ENCODE measurements around the gene PEX11B.

PEX11B gene

DNA sequence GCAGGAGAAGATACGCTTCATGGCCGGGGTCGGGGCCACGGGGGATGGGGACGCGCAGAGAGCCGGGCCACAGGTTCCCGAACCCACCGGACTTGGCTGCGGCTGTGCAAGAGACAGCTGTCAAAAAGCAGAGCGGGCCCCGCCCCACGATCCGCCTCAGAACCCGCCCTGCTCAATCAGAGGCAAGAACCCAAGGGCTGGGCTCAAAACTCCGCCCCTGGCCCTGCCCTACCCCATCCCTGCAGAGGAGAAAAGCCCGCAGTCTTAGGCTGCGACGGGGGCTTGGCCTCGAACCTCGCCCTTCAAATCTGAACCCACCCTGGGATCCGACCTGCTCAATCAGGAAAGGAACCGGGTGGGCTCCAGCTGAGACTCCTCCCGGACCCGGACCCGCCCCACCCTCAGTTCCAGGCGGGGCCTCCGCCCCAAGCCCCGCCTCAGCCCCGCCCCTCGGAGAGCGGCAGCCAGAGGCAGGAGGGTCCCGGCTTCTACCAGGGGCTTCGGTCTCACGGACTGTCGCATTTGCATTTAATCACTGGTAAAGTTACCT is 32.7 kb downstream of the PEX11B start, which contains the start of gene ANKRD35:
Gene ANKRD35, minus strand, starts transcription at position 129 of the 550 bp plus-strand sequence. Its CDS starts 108 bp downstream, at position 21.
- TF ChIP-seq, protein P1, sequence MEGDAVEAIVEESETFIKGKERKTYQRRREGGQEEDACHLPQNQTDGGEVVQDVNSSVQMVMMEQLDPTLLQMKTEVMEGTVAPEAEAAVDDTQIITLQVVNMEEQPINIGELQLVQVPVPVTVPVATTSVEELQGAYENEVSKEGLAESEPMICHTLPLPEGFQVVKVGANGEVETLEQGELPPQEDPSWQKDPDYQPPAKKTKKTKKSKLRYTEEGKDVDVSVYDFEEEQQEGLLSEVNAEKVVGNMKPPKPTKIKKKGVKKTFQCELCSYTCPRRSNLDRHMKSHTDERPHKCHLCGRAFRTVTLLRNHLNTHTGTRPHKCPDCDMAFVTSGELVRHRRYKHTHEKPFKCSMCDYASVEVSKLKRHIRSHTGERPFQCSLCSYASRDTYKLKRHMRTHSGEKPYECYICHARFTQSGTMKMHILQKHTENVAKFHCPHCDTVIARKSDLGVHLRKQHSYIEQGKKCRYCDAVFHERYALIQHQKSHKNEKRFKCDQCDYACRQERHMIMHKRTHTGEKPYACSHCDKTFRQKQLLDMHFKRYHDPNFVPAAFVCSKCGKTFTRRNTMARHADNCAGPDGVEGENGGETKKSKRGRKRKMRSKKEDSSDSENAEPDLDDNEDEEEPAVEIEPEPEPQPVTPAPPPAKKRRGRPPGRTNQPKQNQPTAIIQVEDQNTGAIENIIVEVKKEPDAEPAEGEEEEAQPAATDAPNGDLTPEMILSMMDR (IDR thresholded peaks at IDR 0.05; ENCODE audit: low read depth, low read length) = no peak
- peak within 1 kb of the TSS; percentile 75 for H3K4me3 ChIP-seq (ENCODE audit: low read depth, low read length)

DNA sequence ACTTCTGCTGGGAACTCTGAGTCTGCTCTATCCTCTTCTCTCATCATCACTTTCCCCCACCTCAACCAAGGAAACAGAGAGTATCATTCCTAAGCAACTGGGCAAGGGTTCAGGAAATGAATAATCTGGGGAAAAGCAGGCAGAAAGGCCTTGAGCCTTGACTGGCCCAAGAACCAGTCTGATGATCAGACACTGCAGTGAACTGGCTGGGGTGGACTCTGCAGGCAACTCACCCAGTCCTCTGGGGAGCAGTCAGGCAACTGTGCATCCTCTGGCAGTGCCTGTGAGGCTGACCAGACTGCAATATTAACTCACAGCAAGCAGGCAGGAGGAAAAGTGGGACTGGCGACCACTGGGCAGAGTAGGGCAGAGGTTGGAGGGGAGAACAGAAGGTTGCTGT is 33.8 kb downstream of the PEX11B start:
- TF ChIP-seq, protein P1 (IDR thresholded peaks at IDR 0.05; ENCODE audit: low read depth, low read length) = no peak

DNA sequence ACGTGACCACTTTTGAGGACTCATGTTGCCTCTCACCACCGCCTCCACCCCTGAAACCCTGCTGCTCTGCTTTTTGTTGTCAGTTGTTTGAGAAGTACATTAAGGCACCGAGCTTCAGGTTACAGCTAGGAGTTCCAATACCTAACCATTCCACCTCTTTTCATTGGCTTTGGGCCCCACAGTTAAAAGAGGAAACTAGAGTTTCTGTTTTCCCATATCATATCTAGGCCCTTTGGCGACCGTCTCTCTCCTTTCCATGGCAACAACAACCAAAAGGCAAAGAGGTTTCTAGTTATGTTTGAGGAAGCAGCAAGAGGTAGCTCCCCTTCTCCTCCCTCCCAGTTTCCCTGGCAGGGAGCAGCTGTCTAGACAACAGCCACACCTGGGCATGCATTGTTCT is 38.7 kb downstream of the PEX11B start:
- H3K4me3 ChIP-seq (ENCODE audit: low read depth, low read length) = no peak overlapping the region
- TF ChIP-seq, protein P1 (IDR thresholded peaks at IDR 0.05; ENCODE audit: low read depth, low read length) = no peak

More for the DNA sequence above, 33.8 kb downstream of the PEX11B start:
- H3K4me3 ChIP-seq (ENCODE audit: low read depth, low read length) = no peak overlapping the region

GRCh38 chr1:145878724-145879123 is 39.8 kb downstream of the PEX11B start:
- no peak overlapping the region for H3K4me3 ChIP-seq (ENCODE audit: low read depth, low read length)
- TF ChIP-seq, protein P1 (IDR thresholded peaks at IDR 0.05; ENCODE audit: low read depth, low read length) = no peak

DNA sequence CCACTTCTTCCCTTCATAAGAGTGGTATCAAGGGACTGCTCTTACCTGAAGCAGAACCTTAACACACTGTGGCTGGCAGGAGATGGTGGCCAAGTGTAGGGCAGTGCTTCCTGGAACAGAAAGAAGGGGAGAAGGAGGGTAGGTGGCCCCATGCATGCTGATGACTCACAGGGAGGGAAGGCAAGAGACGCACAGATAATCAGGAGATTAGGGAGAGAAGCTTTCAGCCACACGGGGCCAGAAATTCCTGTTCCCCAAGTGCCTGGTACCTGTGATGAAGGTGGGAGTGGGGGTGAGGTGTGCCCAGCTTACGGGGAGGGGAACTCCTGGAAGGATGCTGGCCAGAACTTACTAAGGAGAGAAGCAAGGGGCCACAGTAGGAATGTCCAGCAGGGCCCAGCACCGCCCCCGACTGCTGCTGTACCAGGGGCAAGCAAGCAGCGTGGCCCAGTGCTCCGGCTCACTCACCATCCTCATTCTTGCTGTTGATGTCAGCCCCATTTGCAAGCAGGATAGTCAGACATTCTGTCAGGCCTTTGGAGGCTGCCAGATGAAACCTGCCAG is 40.5 kb downstream of the PEX11B start:
- TF ChIP-seq, protein P1 (IDR thresholded peaks at IDR 0.05; ENCODE audit: low read depth, low read length) = no peak
- no peak overlapping the region for H3K4me3 ChIP-seq (ENCODE audit: low read depth, low read length)

DNA sequence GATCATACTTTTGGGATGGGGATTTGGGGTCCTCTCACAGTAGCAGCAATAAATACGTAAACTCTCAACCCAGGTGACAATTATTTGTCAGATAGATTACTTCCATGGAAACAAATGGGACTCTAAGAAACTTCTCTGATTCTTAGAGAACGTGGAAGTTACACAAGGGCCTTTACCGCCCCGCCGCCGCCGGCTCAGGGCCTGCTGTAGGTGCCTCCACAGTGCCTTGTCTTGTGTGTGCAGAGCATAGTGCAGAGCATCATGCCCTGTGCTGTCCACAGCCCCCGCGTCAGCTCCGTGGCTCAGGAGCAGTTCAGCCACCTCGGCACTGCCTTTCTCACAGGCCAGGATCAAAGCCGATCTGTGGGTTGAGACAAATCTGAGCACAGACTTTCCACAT is 43.9 kb downstream of the PEX11B start:
- no peak overlapping the region for H3K4me3 ChIP-seq (ENCODE audit: low read depth, low read length)
- TF ChIP-seq, protein P1 (IDR thresholded peaks at IDR 0.05; ENCODE audit: low read depth, low read length) = no peak
